Ovary (tissue), 1 donor: ENCODE data around the gene MYO3B.

Experiments
- EP300 ChIP-seq: sonication (generic); formaldehyde crosslinking; IDR thresholded peaks from one replicate; pipeline ENCODE4 v1.6.1; 2017; ENCODE audit warnings: antibody characterized with exemption
- POLR2A ChIP-seq: fragments of 450-650 bp; IDR thresholded peaks from one replicate; pipeline ENCODE4 v1.6.1; 2017; ENCODE audit warnings: antibody characterized with exemption, mild to moderate bottlenecking, moderate library complexity

DNA sequence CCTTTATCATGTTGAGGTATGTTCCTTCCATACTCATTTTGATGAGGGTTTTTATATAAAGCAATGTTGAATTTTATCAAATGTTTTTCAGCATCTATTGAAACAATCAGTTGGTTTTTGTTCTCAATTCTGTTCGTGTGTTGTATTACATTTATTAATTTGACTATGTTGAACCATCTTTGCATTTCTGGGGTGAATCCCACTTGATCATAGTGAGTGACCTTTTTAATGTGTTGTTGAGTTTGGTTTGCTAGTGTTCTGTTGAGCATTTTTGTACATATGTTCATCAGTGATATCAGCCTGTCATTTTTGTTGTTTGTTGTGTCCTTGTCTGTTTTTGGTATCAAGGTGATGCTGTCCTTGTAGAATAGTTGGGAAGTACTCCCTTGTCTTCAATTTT, 110.9 kb downstream of the MYO3B start:
- no peak for TF ChIP-seq POLR2A
- no peak for TF ChIP-seq EP300
